Heart left ventricle (tissue), 16 donors: Measurements from ENCODE around the gene XIRP2. TPM values are rescaled to one million over a fixed set of nuclear protein-coding genes. Genes with fewer than 3 reads are reported as not detected.

ENCODE experiments used
- ATAC-seq, 4 donors: fragments of 200-7000 bp; cut with Tn5 transposase; one replicate each; pipeline ENCODE4 v1.9.1; 2020 to 2022; ENCODE audit warnings: moderate library complexity in 4 of 4, mild to moderate bottlenecking in 3 of 4, moderate number of reproducible peaks in 1 of 4
- DNase-seq, 5 donors: peaks; one replicate each; pipeline ENCODE4 v3.0.0-alpha.2; 2020
- H3K27ac ChIP-seq, 12 donors: fragments of 200-600 bp; sonication (generic) in 4 of 12; one replicate each; pipeline versions ENCODE4 v1.5.0 to v1.8.0; 2016 to 2022; ENCODE audit warnings: mild to moderate bottlenecking in 2 of 12
- H3K27me3 ChIP-seq, 9 donors: fragments of 200-600 bp; sonication (generic) in 2 of 9; one replicate each; pipeline versions ENCODE4 v1.5.1 to v1.8.0; 2016 to 2022; ENCODE audit warnings: mild to moderate bottlenecking in 3 of 9
- H3K36me3 ChIP-seq, 9 donors: fragments of 200-600 bp; sonication (generic) in 2 of 9; one replicate each; pipeline versions ENCODE4 v1.5.0 to v1.8.0; 2018 to 2022; ENCODE audit warnings: mild to moderate bottlenecking in 2 of 9
- H3K4me1 ChIP-seq, 12 donors: fragments of 200-600 bp; sonication (generic) in 4 of 12; one replicate each; pipeline versions ENCODE4 v1.5.0 to v1.8.0; 2016 to 2022; ENCODE audit warnings: mild to moderate bottlenecking in 3 of 12
- H3K4me3 ChIP-seq, 12 donors: fragments of 200-600 bp; sonication (generic) in 4 of 12; one replicate each; pipeline versions ENCODE4 v1.5.0 to v1.8.0; 2017 to 2022; ENCODE audit warnings: mild to moderate bottlenecking in 9 of 12, moderate library complexity in 4 of 12
- H3K9me3 ChIP-seq, 12 donors: fragments of 200-600 bp; sonication (generic) in 4 of 12; one replicate each; pipeline versions ENCODE4 v1.5.0 to v1.8.0; 2016 to 2022; ENCODE audit warnings: mild to moderate bottlenecking in 1 of 12
- POLR2A ChIP-seq, 2 donors: fragments of 450-650 bp; IDR thresholded peaks; one replicate each; pipeline ENCODE4 v1.6.1; 2017; ENCODE audit warnings: antibody characterized with exemption in 2 of 2, mild to moderate bottlenecking in 2 of 2, moderate library complexity in 2 of 2
- WGBS, 4 donors: extraction: QIAGEN DNeasy Blood & Tissue Kit in 2 of 4; methylation state at CpG; one replicate each; pipeline versions ENCODE4 v1.1.5 to v1.1.7; 2013 to 2018; 5-methylcytosine and 5-hydroxymethylcytosine counted together
- intact Hi-C, 10 donors: fragments of 100-400 bp; cut with DNase I; formaldehyde crosslinking; loops; one replicate each; pipeline versions ENCODE4 v1.11.1 to v1.14.2; 2022
- polyA plus RNA-seq, 2 donors: library from polyadenylated mRNA; stranded (reverse); fragments of 200-250 nt; gene quantifications; one replicate each; pipeline ENCODE4 v1.2.3, GENCODE V29; 2013
- total RNA-seq, 9 donors: library from RNA; depleted of rRNA in 2 of 9; stranded (reverse); fragments of >200 nt in 2 of 9; fragmentation: NEBNext Ultra II Directional in 3 of 9; extraction: Animal tissue kit (Norgen Biotek cat#: 25700) in 3 of 9; gene quantifications; one replicate each; pipeline versions ENCODE4 v1.1.0 to v1.2.4, GENCODE V29; 2016 to 2023
- TF ChIP-seq, protein P1 (sequence below), 12 donors: fragments of 200-600 bp; sonication (generic) in 4 of 12; IDR thresholded peaks; one replicate each; pipeline versions ENCODE4 v1.5.0 to v1.8.0; 2018 to 2022; ENCODE audit warnings: antibody characterized with exemption in 12 of 12, mild to moderate bottlenecking in 5 of 12
- donor health status: ischemic (EF 13 %, LVEDD 7.1; RV severe dilation, severe dysfunction).
- donor health status: healthy with polysubstance abuse.
- donor health status: DM: no; HTN: yes; CAD: no.
- donor health status: DM: no; HTN: no; CAD: no.
- donor health status: ischemic (EF 25% LVEDD 6.9; RV normal size, moderate dysfunction).
- donor health status: ischemic (EF 25% LVEDD 5.7; RV mildly dilated, moderate dysfunction).
- donor health status: healthy.
- donor health status: DM: yes; HTN: yes; CAD: no.
- donor health status: ischemic (EF 35%, LVEDD 5.7; RV mildly dilated, moderate dysfunction).
- donor health status: nonischemic (EF 11% LVEDD 7.7; RV severe dilation, severe dysfunction).
- donor health status: DM: yes; HTN: yes; CAD: no.
- donor health status: PGD.
- donor health status: ischemic (EF 29% LVEDD 5.4; RV normal size, mild dysfunction).
- donor health status: nonischemic (EF 23%, LVEDD 6.1; RV moderate dilation, normal function).

The XIRP2 gene
- total and polyA plus RNA-seq, 11 donors: 227 to 2,395 (median 626) TPM

DNA sequence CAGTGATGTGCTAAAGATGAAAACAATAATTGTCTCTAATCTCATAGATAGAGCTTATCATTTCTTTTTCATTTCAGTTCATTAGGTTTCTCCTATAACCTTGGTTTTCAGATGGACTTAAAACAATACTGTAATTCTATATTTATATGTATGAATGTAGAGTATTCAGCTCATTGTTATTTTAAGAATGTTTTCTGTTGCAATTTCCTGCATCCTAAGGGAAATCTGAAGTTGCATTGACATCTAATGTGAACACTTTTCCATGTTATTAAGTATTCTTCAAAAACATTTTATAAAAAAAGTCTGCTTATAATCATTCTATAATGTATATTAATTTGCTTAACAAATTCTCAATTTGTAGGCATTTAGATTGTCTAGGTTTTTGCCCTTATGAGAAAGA is 288.9 kb downstream of the XIRP2 start:
- H3K4me3 ChIP-seq: no peak overlapping the region
- no peaks in the 10 kb centered on the region for H3K4me1 ChIP-seq
- intact Hi-C loops: no loop called here
- DNase-seq: no peak
- TF ChIP-seq, protein P1, sequence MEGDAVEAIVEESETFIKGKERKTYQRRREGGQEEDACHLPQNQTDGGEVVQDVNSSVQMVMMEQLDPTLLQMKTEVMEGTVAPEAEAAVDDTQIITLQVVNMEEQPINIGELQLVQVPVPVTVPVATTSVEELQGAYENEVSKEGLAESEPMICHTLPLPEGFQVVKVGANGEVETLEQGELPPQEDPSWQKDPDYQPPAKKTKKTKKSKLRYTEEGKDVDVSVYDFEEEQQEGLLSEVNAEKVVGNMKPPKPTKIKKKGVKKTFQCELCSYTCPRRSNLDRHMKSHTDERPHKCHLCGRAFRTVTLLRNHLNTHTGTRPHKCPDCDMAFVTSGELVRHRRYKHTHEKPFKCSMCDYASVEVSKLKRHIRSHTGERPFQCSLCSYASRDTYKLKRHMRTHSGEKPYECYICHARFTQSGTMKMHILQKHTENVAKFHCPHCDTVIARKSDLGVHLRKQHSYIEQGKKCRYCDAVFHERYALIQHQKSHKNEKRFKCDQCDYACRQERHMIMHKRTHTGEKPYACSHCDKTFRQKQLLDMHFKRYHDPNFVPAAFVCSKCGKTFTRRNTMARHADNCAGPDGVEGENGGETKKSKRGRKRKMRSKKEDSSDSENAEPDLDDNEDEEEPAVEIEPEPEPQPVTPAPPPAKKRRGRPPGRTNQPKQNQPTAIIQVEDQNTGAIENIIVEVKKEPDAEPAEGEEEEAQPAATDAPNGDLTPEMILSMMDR (IDR thresholded peaks at IDR 0.05): no peak
- no peak for TF ChIP-seq POLR2A (IDR thresholded peaks at IDR 0.05)
- H3K9me3 ChIP-seq: peaks cover 0 to 12% (median 2%) of the 10 kb centered on the region in 12 donors
- no peaks in the 10 kb centered on the region for H3K36me3 ChIP-seq
- H3K27me3 ChIP-seq: no peaks in the 10 kb centered on the region
- ATAC-seq: no peak
- H3K27ac ChIP-seq: no peak overlapping the region

DNA sequence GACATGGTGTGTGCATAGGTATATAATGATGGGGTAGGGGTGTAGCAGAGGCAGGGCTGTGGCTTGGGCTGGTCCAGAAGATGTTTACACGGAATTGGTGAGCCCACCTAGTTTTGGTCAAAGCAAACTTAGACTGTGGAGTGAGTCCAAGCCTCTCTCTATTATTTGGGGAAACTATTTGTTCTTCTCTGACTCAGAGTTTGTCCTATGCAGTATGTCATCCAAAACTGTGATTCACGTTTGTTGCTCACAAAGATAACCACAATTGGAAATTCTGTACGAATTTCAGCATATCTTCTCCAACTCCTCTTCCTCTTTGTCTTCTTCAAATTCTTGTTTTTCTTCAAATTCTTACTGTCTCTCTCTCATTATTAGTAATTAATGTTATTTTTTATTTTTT is 292.9 kb downstream of the XIRP2 start:
- DNase-seq (no peak), ATAC-seq (no peak)
- intact Hi-C loops: loop anchor here in 1 of 10 donors (5.0 kb wide), 1 partner anchor 34 kb away; no protein-coding TSS in a partner anchor
- Histone ChIP-seq H3K9me3 (peaks cover 0 to 1% (median 0%) of the 10 kb centered on the region in 12 donors), H3K27ac (no peak overlapping the region), H3K4me1 (no peaks in the 10 kb centered on the region), H3K27me3 (no peaks in the 10 kb centered on the region), H3K4me3 (no peak overlapping the region), H3K36me3 (no peaks in the 10 kb centered on the region)
- TF ChIP-seq POLR2A (IDR thresholded peaks at IDR 0.05): no peak
- TF ChIP-seq, protein P1 (IDR thresholded peaks at IDR 0.05): no peak
- WGBS, 4 donors: 66 to 74% (median 73%) methylated on average over 3 of the region's 3 CpGs

DNA sequence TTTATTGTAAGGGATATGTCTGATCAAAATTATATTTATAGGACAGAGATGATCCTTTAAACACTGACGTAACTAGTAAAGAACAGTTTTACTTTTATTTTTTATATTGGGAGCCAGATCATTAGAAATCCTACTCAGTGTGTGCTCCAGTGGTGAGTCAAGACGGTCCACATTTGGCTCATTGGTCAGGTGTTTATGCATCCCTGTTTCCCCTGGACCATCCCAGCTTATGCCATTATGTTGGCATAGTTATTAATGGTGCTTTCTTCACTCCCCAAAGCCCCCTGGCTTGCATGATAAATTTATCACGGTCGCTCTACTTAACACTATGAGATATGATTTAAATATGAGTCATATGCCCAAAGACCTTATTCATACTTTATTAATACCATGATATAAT is 293.4 kb downstream of the XIRP2 start:
- no peaks in the 10 kb centered on the region for H3K36me3 ChIP-seq
- no peak overlapping the region for H3K4me3 ChIP-seq
- TF ChIP-seq, protein P1 (IDR thresholded peaks at IDR 0.05): no peak
- TF ChIP-seq POLR2A (IDR thresholded peaks at IDR 0.05): no peak
- no peak overlapping the region for H3K27ac ChIP-seq
- ATAC-seq (no peak), DNase-seq (no peak)
- no peaks in the 10 kb centered on the region for H3K9me3 ChIP-seq
- intact Hi-C loops: loop anchor here in 1 of 10 donors (5.0 kb wide), 1 partner anchor 34 kb away; no protein-coding TSS in a partner anchor
- H3K4me1 ChIP-seq: peaks cover 0 to 3% (median 0%) of the 10 kb centered on the region in 12 donors
- H3K27me3 ChIP-seq: no peaks in the 10 kb centered on the region
- 79 to 87% (median 82%) methylated on average over 4 of the region's 4 CpGs for WGBS, 4 donors

DNA sequence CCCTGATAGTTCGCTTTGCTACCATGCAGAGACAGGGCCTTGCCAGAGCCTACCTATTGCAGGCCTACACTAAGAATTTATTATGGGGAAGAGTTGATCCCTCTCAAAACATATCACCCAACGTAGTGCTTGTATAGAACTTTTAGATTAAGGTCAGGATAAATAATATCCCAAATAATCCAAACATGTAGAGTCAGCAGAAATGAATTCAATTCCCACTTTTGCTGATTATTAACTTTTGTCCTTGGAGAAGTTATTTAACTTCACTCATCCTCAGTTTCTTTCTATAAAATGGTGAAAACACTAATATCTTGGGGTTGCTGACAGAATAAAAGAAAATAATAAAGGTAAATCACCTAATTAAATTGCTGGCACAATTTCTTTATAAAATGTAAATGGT is 294.1 kb downstream of the XIRP2 start:
- H3K9me3 ChIP-seq: no peaks in the 10 kb centered on the region
- H3K27ac ChIP-seq: no peak overlapping the region
- intact Hi-C loops: loop anchor here in 1 of 10 donors (5.0 kb wide), 1 partner anchor 35 kb away; no protein-coding TSS in a partner anchor
- no peak for ATAC-seq
- no peaks in the 10 kb centered on the region for H3K27me3 ChIP-seq
- no peaks in the 10 kb centered on the region for H3K36me3 ChIP-seq
- no peak overlapping the region for H3K4me3 ChIP-seq
- 87 to 94% (median 88%) methylated on average over 2 of the region's 2 CpGs for WGBS, 4 donors
- DNase-seq: no peak
- H3K4me1 ChIP-seq: peaks cover 0 to 10% (median 0%) of the 10 kb centered on the region in 12 donors
- no peak for TF ChIP-seq POLR2A (IDR thresholded peaks at IDR 0.05)
- TF ChIP-seq, protein P1 (IDR thresholded peaks at IDR 0.05): no peak
